Testis (tissue), 2 donors: ENCODE results near the gene INAFM2.

Source experiments
- POLR2A ChIP-seq: fragments of 450-650 bp; IDR thresholded peaks from one replicate; pipeline ENCODE4 v1.6.1; 2017; ENCODE audit warnings: antibody characterized with exemption, mild to moderate bottlenecking, moderate library complexity
- TF ChIP-seq, protein P1 (sequence below), 3 experiments: fragments of 450-650 bp in 2 of 3; fragments of 200-600 bp in 1 of 3; sonication (generic) in 1 of 3; IDR thresholded peaks; one replicate each; pipeline ENCODE4 v1.5.1; 2016 to 2019; ENCODE audit warnings: antibody characterized with exemption in 3 of 3, mild to moderate bottlenecking in 2 of 3, moderate library complexity in 1 of 3

DNA sequence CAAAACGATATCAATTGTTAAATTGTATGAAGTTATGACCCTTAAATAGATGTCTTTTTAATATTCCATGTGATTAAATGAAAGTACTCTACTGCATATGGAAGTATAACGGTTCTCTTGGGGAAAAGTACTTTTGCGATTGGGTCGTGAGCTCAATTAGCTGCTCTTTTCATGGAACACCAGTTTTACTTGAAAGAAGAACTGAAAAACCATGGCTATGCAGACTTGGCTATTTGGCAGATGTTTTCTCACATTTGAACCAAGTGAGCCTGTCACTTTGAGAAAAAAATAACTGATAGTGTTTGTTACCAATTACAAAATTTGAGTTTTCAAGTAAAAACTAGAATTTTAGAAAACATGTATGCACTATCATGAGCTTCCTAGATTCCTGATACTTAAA is 5.9 kb upstream of the INAFM2 start:
- TF ChIP-seq, protein P1, sequence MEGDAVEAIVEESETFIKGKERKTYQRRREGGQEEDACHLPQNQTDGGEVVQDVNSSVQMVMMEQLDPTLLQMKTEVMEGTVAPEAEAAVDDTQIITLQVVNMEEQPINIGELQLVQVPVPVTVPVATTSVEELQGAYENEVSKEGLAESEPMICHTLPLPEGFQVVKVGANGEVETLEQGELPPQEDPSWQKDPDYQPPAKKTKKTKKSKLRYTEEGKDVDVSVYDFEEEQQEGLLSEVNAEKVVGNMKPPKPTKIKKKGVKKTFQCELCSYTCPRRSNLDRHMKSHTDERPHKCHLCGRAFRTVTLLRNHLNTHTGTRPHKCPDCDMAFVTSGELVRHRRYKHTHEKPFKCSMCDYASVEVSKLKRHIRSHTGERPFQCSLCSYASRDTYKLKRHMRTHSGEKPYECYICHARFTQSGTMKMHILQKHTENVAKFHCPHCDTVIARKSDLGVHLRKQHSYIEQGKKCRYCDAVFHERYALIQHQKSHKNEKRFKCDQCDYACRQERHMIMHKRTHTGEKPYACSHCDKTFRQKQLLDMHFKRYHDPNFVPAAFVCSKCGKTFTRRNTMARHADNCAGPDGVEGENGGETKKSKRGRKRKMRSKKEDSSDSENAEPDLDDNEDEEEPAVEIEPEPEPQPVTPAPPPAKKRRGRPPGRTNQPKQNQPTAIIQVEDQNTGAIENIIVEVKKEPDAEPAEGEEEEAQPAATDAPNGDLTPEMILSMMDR (IDR thresholded peaks at IDR 0.05): no peak
- TF ChIP-seq POLR2A: no peak
